Neural progenitor cell (in vitro differentiated cells): ENCODE data around the gene TSPAN33.

Source experiments
- EZH2 ChIP-seq: fragments of 200-600 bp; sonication (generic); IDR thresholded peaks from 2 replicates; pipeline ENCODE4 v1.6.1; 2017; ENCODE audit warnings: antibody characterized with exemption, mild to moderate bottlenecking, moderate library complexity
- EZH2phosphoT487 ChIP-seq: fragments of 200-600 bp; sonication (generic); IDR thresholded peaks from 2 replicates; pipeline ENCODE4 v1.6.1; 2017; ENCODE audit warnings: antibody characterized with exemption
- TF ChIP-seq, protein P1 (sequence below): fragments of 200-600 bp; sonication (generic); IDR thresholded peaks from 2 replicates; pipeline ENCODE4 v1.5.1; 2017; ENCODE audit warnings: antibody characterized with exemption, mild to moderate bottlenecking

GRCh38 chr7:129193892-129194291 lies 49.4 kb downstream of the TSPAN33 start:
- TF ChIP-seq, protein P1, sequence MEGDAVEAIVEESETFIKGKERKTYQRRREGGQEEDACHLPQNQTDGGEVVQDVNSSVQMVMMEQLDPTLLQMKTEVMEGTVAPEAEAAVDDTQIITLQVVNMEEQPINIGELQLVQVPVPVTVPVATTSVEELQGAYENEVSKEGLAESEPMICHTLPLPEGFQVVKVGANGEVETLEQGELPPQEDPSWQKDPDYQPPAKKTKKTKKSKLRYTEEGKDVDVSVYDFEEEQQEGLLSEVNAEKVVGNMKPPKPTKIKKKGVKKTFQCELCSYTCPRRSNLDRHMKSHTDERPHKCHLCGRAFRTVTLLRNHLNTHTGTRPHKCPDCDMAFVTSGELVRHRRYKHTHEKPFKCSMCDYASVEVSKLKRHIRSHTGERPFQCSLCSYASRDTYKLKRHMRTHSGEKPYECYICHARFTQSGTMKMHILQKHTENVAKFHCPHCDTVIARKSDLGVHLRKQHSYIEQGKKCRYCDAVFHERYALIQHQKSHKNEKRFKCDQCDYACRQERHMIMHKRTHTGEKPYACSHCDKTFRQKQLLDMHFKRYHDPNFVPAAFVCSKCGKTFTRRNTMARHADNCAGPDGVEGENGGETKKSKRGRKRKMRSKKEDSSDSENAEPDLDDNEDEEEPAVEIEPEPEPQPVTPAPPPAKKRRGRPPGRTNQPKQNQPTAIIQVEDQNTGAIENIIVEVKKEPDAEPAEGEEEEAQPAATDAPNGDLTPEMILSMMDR: no peak
- TF ChIP-seq EZH2: no peak
- TF ChIP-seq EZH2phosphoT487: no peak
